Endodermal cell (in vitro differentiated cells): Measurements from ENCODE around the gene KDM5D. TPM values are rescaled to one million over a fixed set of nuclear protein-coding genes. Genes with fewer than 3 reads are reported as not detected.

ENCODE experiments used
- DNase-seq: peaks from one replicate; pipeline ENCODE4 v3.0.0-alpha.2; 2017
- H3K27ac ChIP-seq: 2 replicates; pipeline ENCODE4 v1.5.1; 2013; ENCODE audit warnings: mild to moderate bottlenecking, low read depth, low read length, moderate library complexity
- H3K27me3 ChIP-seq: 2 replicates; pipeline ENCODE4 v1.6.1; 2013; ENCODE audit warnings: mild to moderate bottlenecking, low read length, moderate library complexity; ENCODE audit not compliant: insufficient read depth, control insufficient read depth, poor library complexity, severe bottlenecking
- H3K36me3 ChIP-seq: 2 replicates; pipeline ENCODE4 v1.7.0; 2013; ENCODE audit warnings: mild to moderate bottlenecking, low read length, moderate library complexity; ENCODE audit not compliant: control insufficient read depth, insufficient read depth
- H3K4me1 ChIP-seq: one replicate; pipeline ENCODE4 v1.7.0; 2013; ENCODE audit warnings: low read length; ENCODE audit not compliant: control insufficient read depth, insufficient read depth
- H3K4me3 ChIP-seq: 2 replicates; pipeline ENCODE4 v1.5.1; 2013; ENCODE audit warnings: mild to moderate bottlenecking, low read length, moderate library complexity
- H3K9ac ChIP-seq: 2 replicates; pipeline ENCODE4 v1.6.1; 2013; ENCODE audit warnings: mild to moderate bottlenecking, low read length, moderate library complexity; ENCODE audit not compliant: poor library complexity, severe bottlenecking; ENCODE audit errors: extremely low read depth
- H3K9me3 ChIP-seq: 2 replicates; pipeline ENCODE4 v1.6.1; 2013; ENCODE audit warnings: mild to moderate bottlenecking, low read length, moderate library complexity; ENCODE audit not compliant: control insufficient read depth
- H3K27ac Mint-ChIP-seq: 2 replicates; pipeline ENCODE4 v1.8.0; 2020; ENCODE audit warnings: mixed read lengths
- H3K27me3 Mint-ChIP-seq: 2 replicates; pipeline ENCODE4 v1.8.0; 2021; ENCODE audit warnings: mild to moderate bottlenecking, mixed read lengths; ENCODE audit not compliant: insufficient read depth
- H3K36me3 Mint-ChIP-seq: 2 replicates; pipeline ENCODE4 v1.8.0; 2020; ENCODE audit warnings: low read depth, mixed read lengths
- H3K4me1 Mint-ChIP-seq: 2 replicates; pipeline ENCODE4 v1.8.0; 2020; ENCODE audit warnings: mixed read lengths
- H3K4me3 Mint-ChIP-seq: 2 replicates; pipeline ENCODE4 v1.8.0; 2020; ENCODE audit warnings: mild to moderate bottlenecking, moderate library complexity, mixed read lengths
- H3K9me3 Mint-ChIP-seq: 2 replicates; pipeline ENCODE4 v1.8.0; 2020; ENCODE audit warnings: mild to moderate bottlenecking, mixed read lengths
- WGBS, 2 experiments: methylation state at CpG; one replicate each; pipeline versions ENCODE4 v1.1.5 to v1.1.7; 2013; ENCODE audit warnings: missing lambda C conversion rate in 2 of 2, mixed read lengths in 1 of 2; ENCODE audit not compliant: insufficient coverage in 1 of 2, insufficient read length in 1 of 2; 5-methylcytosine and 5-hydroxymethylcytosine counted together
- total RNA-seq, 2 donors: library from RNA; stranded (reverse); fragmentation: NEBNext Ultra II Directional in 1 of 2; extraction: Animal tissue kit (Norgen Biotek cat#: 25700) in 1 of 2; gene quantifications; 2 replicates in 1 of 2; 3 replicates in 1 of 2; pipeline ENCODE4 v1.2.1, GENCODE V29; 2021
- TF ChIP-seq, protein P1 (sequence below): fragments of 200-600 bp; sonication (generic); conservative IDR thresholded peaks from 2 replicates; pipeline ENCODE4 v1.5.0; 2021; ENCODE audit warnings: antibody characterized with exemption, mild to moderate bottlenecking

Gene KDM5D
- total RNA-seq, 2 donors from 2014 or later = 52.3 TPM; not detected in 1

DNA sequence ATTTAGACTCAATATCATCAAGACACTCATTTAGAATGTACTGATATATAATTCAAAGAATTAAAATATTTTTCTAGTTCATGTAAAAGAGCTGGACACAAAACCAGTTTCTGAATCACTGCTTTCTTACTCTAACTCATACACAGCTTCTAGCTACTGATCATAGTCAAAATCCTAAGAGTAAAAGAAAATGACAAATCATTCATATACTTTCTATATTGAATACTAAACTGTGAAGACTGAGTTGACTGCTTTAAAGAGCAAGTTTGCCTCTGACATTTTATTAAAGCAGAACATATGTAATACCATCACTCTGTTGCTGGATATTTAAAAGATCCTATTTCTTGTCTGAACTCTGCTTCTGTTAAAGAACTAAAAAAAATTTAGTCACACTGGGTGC lies 2.4 kb downstream of the KDM5D start:
- Histone ChIP-seq H3K27me3 (no peaks in the 10 kb centered on the region), H3K27ac (no peak overlapping the region), H3K4me1 (no peaks in the 10 kb centered on the region), H3K9me3 (no peaks in the 10 kb centered on the region), H3K9ac (no peak overlapping the region), H3K4me3 (no peak overlapping the region), H3K36me3 (peaks cover 37% of the 10 kb centered on the region)
- Mint-ChIP-seq H3K27me3 (no peaks in the 10 kb centered on the region), H3K36me3 (no peaks in the 10 kb centered on the region), H3K4me3 (no peak overlapping the region), H3K4me1 (no peaks in the 10 kb centered on the region), H3K9me3 (no peaks in the 10 kb centered on the region), H3K27ac (no peak overlapping the region)
- DNase-seq = no peak
- TF ChIP-seq, protein P1, sequence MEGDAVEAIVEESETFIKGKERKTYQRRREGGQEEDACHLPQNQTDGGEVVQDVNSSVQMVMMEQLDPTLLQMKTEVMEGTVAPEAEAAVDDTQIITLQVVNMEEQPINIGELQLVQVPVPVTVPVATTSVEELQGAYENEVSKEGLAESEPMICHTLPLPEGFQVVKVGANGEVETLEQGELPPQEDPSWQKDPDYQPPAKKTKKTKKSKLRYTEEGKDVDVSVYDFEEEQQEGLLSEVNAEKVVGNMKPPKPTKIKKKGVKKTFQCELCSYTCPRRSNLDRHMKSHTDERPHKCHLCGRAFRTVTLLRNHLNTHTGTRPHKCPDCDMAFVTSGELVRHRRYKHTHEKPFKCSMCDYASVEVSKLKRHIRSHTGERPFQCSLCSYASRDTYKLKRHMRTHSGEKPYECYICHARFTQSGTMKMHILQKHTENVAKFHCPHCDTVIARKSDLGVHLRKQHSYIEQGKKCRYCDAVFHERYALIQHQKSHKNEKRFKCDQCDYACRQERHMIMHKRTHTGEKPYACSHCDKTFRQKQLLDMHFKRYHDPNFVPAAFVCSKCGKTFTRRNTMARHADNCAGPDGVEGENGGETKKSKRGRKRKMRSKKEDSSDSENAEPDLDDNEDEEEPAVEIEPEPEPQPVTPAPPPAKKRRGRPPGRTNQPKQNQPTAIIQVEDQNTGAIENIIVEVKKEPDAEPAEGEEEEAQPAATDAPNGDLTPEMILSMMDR = no peak

DNA sequence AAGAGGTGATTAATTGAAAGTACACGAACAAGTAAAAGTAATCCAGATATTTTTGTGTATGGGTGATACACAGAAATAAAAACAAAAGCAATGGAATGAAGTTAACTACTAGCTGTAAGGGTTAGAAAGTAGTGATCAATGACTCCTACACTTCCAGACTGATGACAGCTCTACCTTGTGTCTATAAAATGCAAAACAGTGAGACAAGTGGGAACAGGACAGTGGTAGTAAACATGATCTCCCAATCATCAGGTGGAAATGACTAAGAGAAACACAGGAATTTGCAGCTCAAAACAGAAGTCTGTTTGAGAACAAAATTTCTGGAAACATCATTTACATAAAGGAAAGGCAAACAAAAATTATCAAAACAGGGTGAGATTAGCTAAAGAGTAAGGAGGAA lies 10.1 kb downstream of the KDM5D start:
- Histone ChIP-seq H3K27ac (no peak overlapping the region), H3K27me3 (no peaks in the 10 kb centered on the region), H3K4me3 (no peak overlapping the region), H3K36me3 (peaks cover 62% of the 10 kb centered on the region), H3K9me3 (no peaks in the 10 kb centered on the region), H3K9ac (no peak overlapping the region), H3K4me1 (no peaks in the 10 kb centered on the region)
- 90% methylated on average over 1 of the region's 1 CpG; no CpG with 5 or more reads in 1 of the 2 experiments for WGBS, 2 experiments
- DNase-seq = no peak
- Mint-ChIP-seq H3K9me3 (no peaks in the 10 kb centered on the region), H3K36me3 (no peaks in the 10 kb centered on the region), H3K4me1 (no peaks in the 10 kb centered on the region), H3K27me3 (no peaks in the 10 kb centered on the region), H3K27ac (no peak overlapping the region), H3K4me3 (no peak overlapping the region)
- TF ChIP-seq, protein P1 = no peak

DNA sequence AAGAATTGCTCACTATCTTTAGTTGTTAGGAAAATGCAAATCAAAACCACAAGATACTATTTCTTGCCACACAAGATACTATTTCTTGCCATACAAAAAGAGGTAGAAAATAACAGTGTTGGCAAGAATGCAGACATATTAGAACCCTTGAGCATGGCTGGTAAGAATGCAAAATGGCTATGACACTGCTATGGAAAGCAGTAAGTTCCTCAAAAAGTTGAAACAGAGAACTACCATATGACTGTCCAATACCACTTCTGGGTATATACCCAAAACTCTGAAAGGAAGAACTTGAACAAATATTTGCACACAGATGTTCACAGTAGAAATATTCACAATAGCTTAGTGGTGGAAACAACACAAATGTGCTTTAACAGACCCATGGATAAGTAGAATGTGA lies 26.6 kb downstream of the KDM5D start:
- H3K9me3 ChIP-seq = no peaks in the 10 kb centered on the region
- no peaks in the 10 kb centered on the region for H3K4me1 Mint-ChIP-seq
- H3K36me3 Mint-ChIP-seq = no peaks in the 10 kb centered on the region
- no peak for DNase-seq
- TF ChIP-seq, protein P1 = no peak
- H3K9me3 Mint-ChIP-seq = no peaks in the 10 kb centered on the region
- no peak overlapping the region for H3K27ac Mint-ChIP-seq
- H3K27me3 Mint-ChIP-seq = no peaks in the 10 kb centered on the region
- H3K27ac ChIP-seq = no peak overlapping the region
- peaks cover 70% of the 10 kb centered on the region for H3K36me3 ChIP-seq
- no peak overlapping the region for H3K4me3 Mint-ChIP-seq
- no peak overlapping the region for H3K9ac ChIP-seq
- H3K27me3 ChIP-seq = no peaks in the 10 kb centered on the region
- H3K4me3 ChIP-seq = no peak overlapping the region
- H3K4me1 ChIP-seq = no peaks in the 10 kb centered on the region
